ENCODE measurements around the gene HK1.

DNA sequence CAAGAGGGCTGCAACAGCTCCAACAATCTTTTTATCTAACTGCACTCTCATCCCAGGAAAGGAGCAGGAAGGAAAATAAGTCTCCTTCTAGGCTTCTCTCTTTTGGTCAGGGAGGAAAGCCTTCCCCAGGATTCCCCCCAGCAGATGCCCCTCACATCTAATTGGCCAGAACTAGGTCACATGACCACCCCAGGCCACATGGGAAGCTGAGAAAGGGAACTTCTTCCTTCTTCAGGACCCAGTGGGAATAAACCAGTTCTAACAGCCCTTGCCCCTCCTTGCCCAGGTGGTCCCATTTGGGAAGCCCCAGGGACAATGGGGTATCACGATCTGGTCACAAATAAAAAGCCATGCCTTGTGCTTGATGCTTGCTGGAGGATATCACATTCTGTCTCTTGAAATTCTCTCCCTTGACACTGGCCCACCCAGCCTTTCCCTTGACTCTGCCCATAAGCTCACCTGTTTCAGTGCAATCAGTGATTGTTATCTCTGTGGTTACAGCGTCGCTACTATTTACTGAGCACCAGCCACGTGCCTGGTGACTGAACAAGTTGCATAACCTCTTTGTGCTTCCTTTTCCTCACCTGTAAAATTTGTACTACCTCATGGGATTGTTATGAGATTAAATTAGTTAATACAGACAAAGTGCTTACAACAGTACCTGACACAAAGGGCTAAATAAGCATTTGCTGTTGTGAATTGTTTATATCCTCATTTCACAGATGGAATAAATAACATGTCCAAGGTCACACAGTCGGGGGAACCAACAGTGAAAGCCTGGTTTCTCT is 147.4 kb downstream of the HK1 start:
- TF ChIP-seq, protein P1, sequence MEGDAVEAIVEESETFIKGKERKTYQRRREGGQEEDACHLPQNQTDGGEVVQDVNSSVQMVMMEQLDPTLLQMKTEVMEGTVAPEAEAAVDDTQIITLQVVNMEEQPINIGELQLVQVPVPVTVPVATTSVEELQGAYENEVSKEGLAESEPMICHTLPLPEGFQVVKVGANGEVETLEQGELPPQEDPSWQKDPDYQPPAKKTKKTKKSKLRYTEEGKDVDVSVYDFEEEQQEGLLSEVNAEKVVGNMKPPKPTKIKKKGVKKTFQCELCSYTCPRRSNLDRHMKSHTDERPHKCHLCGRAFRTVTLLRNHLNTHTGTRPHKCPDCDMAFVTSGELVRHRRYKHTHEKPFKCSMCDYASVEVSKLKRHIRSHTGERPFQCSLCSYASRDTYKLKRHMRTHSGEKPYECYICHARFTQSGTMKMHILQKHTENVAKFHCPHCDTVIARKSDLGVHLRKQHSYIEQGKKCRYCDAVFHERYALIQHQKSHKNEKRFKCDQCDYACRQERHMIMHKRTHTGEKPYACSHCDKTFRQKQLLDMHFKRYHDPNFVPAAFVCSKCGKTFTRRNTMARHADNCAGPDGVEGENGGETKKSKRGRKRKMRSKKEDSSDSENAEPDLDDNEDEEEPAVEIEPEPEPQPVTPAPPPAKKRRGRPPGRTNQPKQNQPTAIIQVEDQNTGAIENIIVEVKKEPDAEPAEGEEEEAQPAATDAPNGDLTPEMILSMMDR (IDR thresholded peaks at IDR 0.05; ENCODE audit: low read length) = no peak
- TF ChIP-seq EZH2 (optimal IDR thresholded peaks at IDR 0.05; ENCODE audit: low read depth, low read length) = no peak
- TF ChIP-seq EZH2phosphoT487 (IDR thresholded peaks at IDR 0.05; ENCODE audit: low read length) = no peak

All from MM.1S (cell line).